Tibial artery (tissue), 4 donors: ENCODE results near the gene RBM19.

Source experiments
- DNase-seq, 2 donors: peaks; one replicate each; pipeline ENCODE4 v3.0.0-alpha.2; 2019
- H3K27ac ChIP-seq, 2 donors: fragments of 200-600 bp; sonication (generic) in 1 of 2; 1 replicate in 1 of 2; 2 replicates in 1 of 2; pipeline ENCODE4 v1.5.1; 2018 to 2019; ENCODE audit warnings: mild to moderate bottlenecking in 1 of 2
- H3K27me3 ChIP-seq, 2 donors: fragments of 200-600 bp; sonication (generic) in 1 of 2; one replicate each; pipeline versions ENCODE4 v1.5.1 to v1.6.0; 2016 to 2019
- H3K36me3 ChIP-seq, 3 donors: fragments of 200-600 bp; sonication (generic) in 2 of 3; one replicate each; pipeline ENCODE4 v1.5.1; 2016 to 2019; ENCODE audit warnings: mild to moderate bottlenecking in 2 of 3
- H3K4me1 ChIP-seq, 4 donors: fragments of 200-600 bp; sonication (generic) in 2 of 4; 1 replicate in 3 of 4; 2 replicates in 1 of 4; pipeline ENCODE4 v1.5.1; 2016 to 2019
- H3K4me3 ChIP-seq, 2 donors: fragments of 200-600 bp; sonication (generic) in 1 of 2; 1 replicate in 1 of 2; 2 replicates in 1 of 2; pipeline ENCODE4 v1.5.1; 2018 to 2019; ENCODE audit warnings: mild to moderate bottlenecking in 2 of 2
- H3K9me3 ChIP-seq, 3 donors: fragments of 200-600 bp; sonication (generic) in 1 of 3; one replicate each; pipeline ENCODE4 v1.5.1; 2016 to 2019
- CTCF ChIP-seq, 2 experiments: fragments of 200-600 bp in 1 of 2; fragments of 450-650 bp in 1 of 2; IDR thresholded peaks; one replicate each; pipeline ENCODE4 v1.5.1; 2017 to 2019; ENCODE audit warnings: antibody characterized with exemption in 2 of 2, mild to moderate bottlenecking in 1 of 2, moderate library complexity in 1 of 2
- intact Hi-C: fragments of 100-400 bp; cut with DNase I; formaldehyde crosslinking; loops from one replicate; pipeline ENCODE4 v1.15.0; 2023; ENCODE audit warnings: low total_unique reads

The RBM19 gene

GRCh38 chr12:113875691-113876090 is 90.4 kb downstream of the RBM19 start:
- H3K9me3 ChIP-seq: no peaks in the 10 kb centered on the region
- H3K4me3 ChIP-seq: no peak overlapping the region
- H3K36me3 ChIP-seq: peaks cover 0 to 37% (median 4%) of the 10 kb centered on the region in 3 donors
- H3K27me3 ChIP-seq: no peaks in the 10 kb centered on the region
- DNase-seq: no peak
- H3K4me1 ChIP-seq: no peaks in the 10 kb centered on the region
- TF ChIP-seq CTCF (IDR thresholded peaks at IDR 0.05): no peak
- H3K27ac ChIP-seq: no peak overlapping the region
- intact Hi-C loops: no loop called here

GRCh38 chr12:113874999-113875561 is 91.0 kb downstream of the RBM19 start:
- Histone ChIP-seq H3K27me3 (no peaks in the 10 kb centered on the region), H3K36me3 (peaks cover 0 to 37% (median 4%) of the 10 kb centered on the region in 3 donors), H3K27ac (no peak overlapping the region), H3K4me3 (no peak overlapping the region), H3K4me1 (no peaks in the 10 kb centered on the region), H3K9me3 (no peaks in the 10 kb centered on the region)
- no peak for TF ChIP-seq CTCF (IDR thresholded peaks at IDR 0.05)
- intact Hi-C loops: no loop called here
- DNase-seq: no peak

GRCh38 chr12:113874326-113874725 is 91.8 kb downstream of the RBM19 start:
- Histone ChIP-seq H3K27me3 (no peaks in the 10 kb centered on the region), H3K27ac (no peak overlapping the region), H3K4me3 (no peak overlapping the region), H3K36me3 (peaks cover 0 to 37% (median 4%) of the 10 kb centered on the region in 3 donors), H3K9me3 (no peaks in the 10 kb centered on the region), H3K4me1 (no peaks in the 10 kb centered on the region)
- TF ChIP-seq CTCF (IDR thresholded peaks at IDR 0.05): no peak
- intact Hi-C loops: no loop called here
- DNase-seq: no peak

- Histone ChIP-seq H3K4me1 (no peaks in the 10 kb centered on the region), H3K4me3 (no peak overlapping the region), H3K27ac (no peak overlapping the region), H3K36me3 (peaks cover 0 to 33% (median under 1%) of the 10 kb centered on the region in 3 donors), H3K27me3 (no peaks in the 10 kb centered on the region), H3K9me3 (no peaks in the 10 kb centered on the region)
- intact Hi-C loops: no loop called here
- DNase-seq: no peak
- TF ChIP-seq CTCF (IDR thresholded peaks at IDR 0.05): no peak
These were observed 92.4 kb downstream of the RBM19 start for GRCh38 chr12:113873740-113874139.

GRCh38 chr12:113870890-113871289 is 95.2 kb downstream of the RBM19 start:
- no peak for DNase-seq
- intact Hi-C loops: no loop called here
- Histone ChIP-seq H3K27ac (no peak overlapping the region), H3K36me3 (peaks cover 0 to 17% (median 0%) of the 10 kb centered on the region in 3 donors), H3K4me3 (no peak overlapping the region), H3K9me3 (no peaks in the 10 kb centered on the region), H3K4me1 (no peaks in the 10 kb centered on the region), H3K27me3 (no peaks in the 10 kb centered on the region)
- TF ChIP-seq CTCF (IDR thresholded peaks at IDR 0.05): no peak

- Histone ChIP-seq H3K36me3 (peaks cover 0 to 14% (median 0%) of the 10 kb centered on the region in 3 donors), H3K4me1 (no peaks in the 10 kb centered on the region), H3K27ac (no peak overlapping the region), H3K9me3 (no peaks in the 10 kb centered on the region), H3K27me3 (no peaks in the 10 kb centered on the region), H3K4me3 (no peak overlapping the region)
- no peak for TF ChIP-seq CTCF (IDR thresholded peaks at IDR 0.05)
- intact Hi-C loops: no loop called here
- DNase-seq: no peak
These were observed 96.1 kb downstream of the RBM19 start for GRCh38 chr12:113870035-113870434.
